SKM-1 treated with dmso at 0.1 percent for 144 hours (cell line): ENCODE results near the gene GAREM2.

Experiments used
- DNase-seq: peaks from one replicate; lab custom pipeline; 2025; ENCODE audit not compliant: unreplicated experiment; lab: John Stamatoyannopoulos, UW

Gene GAREM2

DNA sequence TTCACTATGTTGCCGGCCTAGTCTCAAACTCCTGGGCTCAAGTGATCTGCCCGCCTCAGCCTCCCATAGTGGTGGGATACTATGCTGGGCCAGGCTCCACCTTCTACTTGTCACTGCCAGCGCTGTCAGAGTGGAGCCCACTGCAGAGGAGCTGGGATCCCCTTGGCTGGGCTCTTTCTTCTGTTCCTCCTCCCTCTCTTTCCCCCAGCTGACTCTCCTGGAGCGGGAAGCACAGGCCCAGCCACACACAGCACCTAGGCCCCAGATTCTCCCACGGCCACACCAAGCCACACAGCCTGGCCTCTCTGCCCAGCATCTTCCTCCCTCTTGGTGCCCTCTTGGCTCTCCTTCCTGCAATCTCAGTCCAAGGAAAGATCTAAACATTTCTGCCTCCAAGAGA lies 3.7 kb upstream of the GAREM2 start:
- no peak for DNase-seq

DNA sequence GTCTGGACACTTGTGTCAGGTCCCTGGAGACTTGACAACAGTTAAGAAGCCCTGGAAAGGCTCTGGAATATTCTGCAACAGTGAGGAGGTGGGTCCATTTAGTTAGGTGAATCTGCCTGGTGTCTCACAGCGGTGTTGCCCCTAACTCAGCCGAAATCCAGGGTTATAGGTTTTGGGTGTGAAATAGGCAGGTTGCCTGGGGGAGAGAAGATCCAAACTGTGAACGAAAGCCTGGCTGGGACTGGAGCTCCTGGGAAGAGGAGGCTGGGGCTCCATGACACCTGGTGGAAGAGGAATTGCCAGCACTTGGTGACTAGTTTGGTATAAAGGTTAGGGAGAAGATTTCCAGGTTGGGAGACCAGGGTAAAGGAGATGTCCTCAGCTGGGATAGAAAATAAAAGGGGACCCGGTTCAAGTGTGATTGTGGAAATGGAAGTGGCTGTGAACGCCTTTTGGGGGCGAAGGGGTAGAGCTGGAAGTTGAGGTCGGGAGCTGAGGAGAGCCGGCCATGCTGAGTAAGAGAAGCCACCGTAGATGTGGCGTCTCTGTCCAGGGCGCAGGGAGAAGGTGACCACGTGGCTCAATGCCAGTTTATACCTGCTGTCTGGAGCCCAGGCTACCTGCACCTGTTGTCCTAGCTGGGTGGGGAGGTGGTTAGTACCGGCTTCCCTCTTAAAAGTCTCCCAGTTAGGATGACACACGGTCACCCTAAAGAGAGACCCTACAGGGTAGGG lies 3.0 kb upstream of the GAREM2 start:
- no peak for DNase-seq

DNA sequence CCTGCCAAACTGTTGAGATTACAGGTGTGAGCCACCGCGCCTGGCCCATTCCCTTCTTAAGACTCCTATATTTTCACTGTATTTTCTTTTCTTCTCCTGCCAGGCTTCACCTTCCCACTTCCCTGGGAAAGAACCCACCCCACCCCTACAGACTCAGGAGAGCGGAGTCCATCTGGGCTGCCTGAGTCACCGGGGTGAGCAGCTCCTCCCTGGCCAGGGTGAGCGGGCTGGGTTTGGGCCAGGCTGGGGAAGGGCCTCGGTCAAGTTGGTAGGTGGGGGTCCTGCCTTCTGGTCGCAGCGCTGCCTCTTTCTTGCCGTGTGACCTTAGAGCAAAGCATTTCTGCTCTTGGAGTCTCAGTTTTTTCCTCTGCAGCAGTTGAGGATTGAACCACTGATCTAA lies 2.1 kb upstream of the GAREM2 start:
- DNase-seq: no peak

DNA sequence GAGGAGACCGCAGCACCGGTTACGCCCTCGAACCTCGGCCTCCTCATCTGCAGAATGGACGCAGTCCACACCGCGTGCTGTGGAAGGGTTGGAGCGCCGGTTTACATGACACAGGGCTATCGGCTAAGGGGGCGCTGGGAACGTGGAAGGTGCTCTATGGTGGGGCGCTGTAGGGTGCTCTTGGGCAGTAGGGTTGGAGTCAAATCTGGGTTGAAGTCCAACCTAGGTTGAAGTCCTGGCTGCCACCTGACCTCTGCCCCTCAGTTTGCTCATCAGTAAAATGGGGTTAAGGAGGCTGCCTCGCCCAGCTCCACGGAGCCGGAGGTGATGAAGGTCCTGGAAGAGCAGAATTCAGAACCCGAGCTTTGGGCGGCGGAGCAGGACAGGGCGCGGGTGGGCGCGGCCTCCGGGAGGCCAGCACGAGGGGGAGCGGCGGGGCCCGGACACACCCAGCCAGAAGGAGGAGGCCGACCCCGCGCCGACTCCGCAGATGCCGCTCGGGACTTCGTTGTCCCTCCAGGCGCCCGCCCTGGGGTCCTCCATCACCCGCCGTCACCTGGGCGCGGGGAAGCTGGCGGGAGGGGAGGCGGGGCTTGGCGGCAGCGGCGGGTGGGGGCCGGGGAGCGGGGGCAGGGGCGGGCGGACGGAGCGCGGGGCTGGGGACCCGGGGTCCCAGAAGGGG lies 558 bp upstream of the GAREM2 start:
- no peak for DNase-seq

DNA sequence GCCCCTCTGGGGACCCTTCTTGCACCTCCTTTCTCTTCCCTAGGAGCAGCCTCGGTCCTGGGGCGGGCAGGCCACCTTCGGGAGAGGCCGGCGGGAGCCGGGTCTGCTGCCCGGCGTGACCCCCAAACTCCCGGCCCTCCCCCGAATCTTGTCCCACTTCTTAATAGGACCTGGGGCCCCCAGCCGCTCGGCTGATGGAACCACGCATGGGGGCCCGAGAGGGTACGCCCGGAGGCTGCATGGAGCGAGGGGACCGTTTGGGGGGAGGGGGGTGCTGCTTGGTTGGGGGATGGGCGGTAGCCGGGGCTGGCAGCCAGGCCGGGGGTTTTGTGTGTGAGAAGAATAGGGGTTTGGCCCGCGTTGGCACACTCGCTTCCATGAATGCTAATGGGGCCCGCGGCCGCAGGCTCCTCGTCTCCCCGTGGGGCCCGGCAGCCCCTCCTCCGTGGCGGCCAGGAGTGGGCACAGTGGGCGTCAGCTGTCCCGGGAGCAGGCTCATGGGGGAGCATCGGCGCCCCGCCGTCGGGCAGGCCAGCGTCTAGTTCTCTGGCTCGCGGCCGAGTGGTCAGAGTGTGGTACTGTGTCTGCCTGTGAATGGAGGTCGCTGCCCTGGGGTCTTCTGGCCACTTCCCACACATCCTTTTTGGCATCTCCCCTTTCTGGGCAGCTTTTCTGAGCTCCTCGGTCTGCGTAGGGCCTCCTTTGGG lies 1.0 kb downstream of the GAREM2 start:
- DNase-seq: no peak

DNA sequence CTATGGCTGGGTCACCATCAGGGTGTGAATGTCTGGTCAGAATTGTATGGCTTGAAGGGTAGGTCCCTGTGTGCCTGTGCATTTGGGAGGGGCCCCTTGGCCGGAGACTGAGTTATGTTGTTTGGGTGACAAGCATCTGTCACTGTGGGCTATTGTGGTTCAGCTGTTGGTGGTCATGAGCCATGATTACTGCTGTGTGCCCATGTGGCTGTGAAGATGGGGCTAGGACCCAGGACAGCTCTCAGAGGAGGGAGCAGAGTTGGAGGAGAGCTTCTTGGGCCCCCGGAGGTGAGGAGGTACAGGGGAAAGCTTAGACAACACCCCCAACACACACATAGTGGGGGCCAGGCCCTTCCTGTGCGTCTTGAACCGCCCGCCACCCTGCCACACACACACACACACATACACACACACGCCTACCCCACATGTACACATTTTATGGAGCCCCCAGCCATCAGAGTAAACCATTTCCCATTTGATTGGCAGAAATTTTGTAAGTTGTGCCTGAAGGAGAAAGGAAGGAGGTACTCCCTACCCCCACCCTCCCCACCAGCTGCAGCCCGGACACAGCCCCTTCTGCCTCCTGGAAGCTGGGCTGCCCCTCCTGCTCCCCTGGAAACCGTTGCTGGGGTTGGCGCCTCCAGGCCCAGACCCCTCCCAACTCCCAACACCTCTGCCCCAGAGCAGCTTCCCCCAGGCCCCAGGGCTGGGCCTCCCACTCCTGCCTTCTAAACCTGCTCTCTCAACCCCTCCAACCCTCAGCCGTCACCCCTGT lies 2.0 kb downstream of the GAREM2 start:
- no peak for DNase-seq

DNA sequence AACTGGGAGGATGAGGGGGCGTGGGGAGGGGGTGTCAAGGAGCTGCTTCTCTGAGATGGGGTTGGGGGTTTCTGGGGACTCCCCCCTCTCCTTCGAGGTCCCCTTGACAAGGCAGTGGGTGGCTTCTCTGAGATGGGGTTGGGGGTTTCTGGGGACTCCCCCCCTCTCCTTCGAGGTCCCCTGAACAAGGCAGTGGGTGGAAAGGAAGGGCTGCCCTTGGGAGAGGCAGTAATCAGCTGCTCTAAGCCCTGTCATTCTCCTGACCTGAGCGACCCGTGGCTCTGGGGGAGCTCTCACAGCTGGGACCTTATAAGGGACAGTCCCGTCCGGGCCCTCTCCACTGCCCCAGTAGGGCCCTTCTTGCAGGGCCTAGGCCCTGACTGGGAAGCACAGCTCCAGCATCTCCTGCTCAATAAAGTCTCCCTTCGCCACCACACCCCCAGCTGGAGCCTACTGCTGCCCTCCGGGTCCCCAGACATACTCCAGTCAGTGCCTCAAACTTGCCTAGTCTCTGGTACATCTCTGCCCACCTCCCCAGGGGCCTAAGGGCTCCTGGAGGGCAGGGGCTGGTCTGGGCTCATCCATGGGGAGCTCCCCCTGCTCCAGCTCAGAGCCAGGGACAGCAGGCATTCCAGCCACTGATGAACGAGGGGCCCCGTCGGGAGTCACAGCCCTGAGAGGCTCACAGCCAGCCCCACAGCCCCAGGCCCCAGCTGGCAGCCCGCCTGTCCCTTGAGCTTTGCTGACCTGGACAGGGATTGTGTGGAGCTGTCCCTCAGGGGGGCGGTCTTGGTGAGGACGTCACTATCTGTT lies 2.8 kb downstream of the GAREM2 start:
- no peak for DNase-seq

DNA sequence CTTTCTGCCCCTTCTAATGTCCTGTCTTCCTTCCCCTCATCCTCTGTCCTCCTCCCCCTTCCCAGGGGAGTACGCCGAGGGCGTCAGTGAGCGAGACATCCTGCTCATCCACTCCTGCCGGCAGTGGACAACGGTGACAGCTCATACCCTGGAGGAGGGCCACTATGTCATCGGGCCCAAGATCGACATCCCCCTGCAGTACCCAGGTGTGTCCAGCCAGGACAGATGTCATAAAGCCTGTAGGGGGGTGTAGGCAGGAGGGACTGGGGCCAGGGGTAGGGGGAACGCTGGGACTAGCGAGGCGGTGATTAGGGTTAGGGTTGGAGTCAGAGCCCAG lies 3.4 kb downstream of the GAREM2 start:
- no peak for DNase-seq

DNA sequence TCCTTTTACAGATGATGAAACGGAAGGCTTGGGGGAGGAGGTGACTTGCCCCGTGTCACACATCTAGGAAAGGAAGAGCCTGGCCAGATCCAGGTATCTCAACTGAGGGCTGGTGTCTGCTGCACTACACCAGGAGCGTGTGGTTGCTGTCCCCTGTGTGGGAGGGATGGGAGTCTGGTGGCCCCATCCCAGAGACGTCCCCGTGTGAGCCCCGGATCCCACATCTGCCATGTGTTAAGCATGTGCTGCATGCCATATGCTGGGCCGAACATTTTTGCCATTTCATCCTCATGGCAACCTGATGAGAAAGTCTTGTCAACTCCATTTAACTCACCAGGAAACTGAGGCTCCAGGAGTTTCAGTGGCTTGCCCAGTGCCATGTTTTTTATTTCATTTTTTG lies 4.2 kb downstream of the GAREM2 start:
- DNase-seq: no peak

DNA sequence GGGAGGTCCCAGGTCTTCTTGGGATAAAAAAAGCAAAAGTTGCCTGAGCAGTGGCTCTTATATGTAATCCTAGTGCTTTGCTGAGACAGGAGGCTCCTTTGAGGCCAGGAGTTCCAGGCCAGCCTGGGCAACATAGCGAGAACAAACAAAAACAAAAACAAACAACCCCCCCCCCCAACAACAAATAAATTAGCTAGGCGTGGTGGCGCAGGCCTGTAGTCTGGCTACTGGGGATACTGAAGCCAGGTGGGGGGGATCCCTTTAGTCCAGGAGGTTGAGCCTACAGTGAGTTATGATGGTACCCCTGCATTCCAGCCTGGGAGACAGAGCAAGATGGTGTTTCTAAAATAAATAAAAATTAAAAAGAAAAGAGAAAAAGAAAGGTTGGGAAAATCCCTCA lies 5.4 kb downstream of the GAREM2 start:
- no peak for DNase-seq

DNA sequence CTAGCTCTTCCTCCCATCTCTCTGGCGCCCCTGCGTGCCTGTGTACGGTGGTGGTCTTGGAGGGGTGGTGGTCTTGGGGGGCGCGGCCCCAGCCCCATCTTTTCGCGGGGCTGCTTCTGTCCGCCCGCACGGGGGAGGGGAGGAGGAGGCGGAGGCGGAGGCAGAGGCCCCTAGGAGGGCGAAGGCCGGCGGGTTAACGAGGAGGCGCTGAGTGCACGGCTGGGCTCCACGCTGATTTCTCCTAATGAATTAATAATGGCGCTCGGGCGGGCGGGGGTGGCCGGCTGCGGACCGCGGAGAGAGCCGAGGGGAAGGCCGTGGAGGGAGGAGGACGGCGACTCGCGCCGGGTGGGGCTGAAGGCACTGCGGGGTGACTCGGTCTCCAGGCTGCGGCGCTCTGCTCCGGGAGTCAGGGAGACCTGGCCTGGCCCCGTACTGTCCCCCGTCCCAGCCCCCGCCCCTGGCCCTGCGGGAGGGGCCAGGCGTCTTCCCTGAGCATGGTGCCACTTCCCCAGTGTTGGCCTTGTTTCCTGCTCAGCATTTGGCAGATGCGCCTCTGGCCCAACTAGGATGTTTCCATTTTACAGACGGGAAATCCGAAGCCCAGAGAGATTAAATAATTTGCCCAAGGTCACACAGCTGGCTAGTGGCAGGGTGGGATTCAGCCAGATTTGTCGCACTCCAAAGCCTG lies 6.0 kb downstream of the GAREM2 start:
- peak; percentile 20 for DNase-seq

DNA sequence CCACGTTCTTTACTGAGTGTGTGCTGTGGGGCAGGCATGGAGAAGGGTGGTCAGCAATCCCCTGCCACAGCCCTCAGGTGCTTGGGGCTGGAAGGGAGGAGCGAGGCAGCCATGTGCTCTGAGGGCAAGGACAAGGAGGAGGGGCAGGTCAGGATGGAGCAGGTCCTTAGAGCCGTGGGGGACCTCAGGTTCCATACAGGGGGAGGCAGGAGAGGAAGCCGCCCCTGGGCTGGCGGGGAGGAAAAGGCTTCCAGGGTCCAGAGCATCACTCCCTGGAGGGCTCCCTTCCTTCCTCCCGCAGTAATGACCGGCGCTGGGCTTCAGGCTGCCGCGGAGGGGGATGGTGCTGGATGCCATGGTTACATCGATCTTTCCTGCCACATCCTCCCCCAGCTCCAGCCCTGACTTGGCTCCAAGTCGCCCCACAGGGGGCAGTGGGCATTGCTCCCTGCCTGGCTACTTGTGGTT lies 6.6 kb downstream of the GAREM2 start:
- no peak for DNase-seq

DNA sequence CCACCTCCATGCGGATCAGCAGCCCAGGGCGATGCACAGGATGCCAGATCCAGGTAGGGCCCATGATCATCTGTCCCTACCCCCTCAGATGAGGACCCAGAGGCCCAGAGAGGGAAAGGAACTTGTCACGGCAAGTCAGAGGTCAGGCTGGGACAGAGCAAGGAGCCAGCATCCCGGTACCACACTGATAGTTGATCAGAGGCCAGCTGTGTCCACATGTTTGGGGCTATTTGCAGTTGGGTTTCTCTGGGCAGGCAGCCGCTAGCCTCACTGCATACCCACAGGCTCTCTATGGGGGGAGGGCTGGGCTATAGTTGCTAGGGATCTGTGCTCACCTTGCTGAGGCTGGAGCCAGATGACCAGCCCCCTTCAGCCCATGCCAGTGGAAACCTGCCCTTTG lies 9.6 kb downstream of the GAREM2 start:
- DNase-seq: no peak

DNA sequence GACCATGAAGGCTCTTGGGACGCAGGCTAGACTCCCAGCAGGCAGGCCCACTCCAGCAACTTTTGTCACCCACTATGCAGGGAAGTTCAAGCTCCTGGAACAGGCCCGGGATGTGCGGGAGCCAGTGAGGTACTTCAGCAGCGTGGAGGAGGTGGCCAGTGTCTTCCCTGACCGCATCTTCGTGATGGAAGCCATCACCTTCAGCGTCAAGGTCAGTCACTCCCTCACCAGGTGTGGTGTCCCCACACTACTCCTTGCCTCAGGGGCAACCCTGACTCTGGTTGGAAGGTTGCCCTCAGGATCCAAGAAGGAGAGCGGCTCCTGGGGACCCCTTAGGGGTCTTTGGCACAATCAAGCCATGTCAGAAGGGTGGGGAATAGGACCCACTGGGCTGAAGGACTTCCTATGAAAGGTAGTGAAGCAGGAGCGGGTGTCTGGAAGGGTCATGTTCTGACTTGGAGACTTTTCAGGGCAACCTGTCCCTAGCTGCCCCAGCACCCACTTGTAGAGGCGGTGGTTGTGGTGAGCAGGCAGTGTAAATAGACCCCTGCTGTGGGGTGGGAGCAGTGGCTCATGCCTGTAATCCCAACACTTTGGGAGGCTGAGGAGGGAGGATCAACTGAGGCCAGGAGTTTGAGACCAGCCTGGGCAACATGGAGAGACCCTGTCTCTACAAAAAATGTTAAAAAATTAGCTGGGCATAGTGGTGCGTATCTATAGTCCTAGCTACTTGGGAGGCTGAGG lies 10.2 kb downstream of the GAREM2 start:
- DNase-seq: no peak

DNA sequence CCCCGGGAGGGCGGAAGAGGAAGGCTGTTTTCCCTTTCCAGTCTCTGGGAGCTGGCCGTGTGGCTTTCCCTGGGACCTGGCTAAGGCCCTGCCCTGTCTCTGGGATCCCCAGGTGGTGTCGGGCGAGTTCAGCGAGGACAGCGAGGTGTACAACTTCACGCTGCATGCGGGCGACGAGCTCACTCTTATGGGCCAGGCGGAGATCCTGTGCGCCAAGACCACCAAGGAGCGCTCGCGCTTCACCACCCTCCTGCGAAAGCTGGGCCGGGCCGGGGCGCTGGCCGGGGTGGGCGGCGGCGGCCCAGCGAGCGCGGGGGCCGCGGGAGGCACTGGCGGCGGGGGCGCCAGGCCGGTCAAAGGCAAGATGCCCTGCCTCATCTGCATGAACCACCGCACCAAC lies 11.2 kb downstream of the GAREM2 start:
- DNase-seq: no peak

DNA sequence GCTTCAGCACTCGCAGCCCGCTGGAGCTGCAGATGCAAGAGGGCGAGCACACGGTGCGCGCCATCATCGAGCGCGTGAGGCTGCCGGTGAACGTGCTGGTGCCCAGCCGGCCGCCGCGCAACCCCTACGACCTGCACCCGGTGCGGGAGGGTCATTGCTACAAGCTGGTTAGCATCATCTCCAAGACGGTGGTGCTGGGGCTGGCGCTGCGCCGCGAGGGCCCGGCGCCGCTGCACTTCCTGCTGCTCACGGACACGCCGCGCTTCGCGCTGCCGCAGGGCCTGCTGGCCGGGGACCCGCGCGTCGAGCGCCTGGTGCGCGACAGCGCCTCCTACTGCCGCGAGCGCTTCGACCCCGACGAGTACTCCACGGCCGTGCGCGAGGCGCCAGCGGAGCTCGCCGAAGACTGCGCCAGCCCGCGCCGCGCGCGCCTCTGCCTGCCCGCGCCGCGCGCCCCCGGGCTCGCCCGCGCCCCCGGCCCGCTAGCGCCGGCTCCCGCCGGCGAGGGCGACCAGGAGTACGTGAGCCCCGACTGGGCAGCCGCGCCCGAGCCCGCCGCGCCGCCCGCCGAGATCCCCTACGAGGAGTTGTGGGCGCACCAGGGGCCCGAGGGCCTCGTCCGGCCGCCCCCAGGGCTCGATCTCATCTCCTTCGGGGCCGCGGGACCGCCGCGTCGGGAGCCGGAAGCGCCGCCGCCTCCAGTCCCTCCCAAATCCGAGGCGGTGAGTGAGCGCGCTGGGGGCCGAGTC lies 11.8 kb downstream of the GAREM2 start:
- DNase-seq: peak; percentile 84

DNA sequence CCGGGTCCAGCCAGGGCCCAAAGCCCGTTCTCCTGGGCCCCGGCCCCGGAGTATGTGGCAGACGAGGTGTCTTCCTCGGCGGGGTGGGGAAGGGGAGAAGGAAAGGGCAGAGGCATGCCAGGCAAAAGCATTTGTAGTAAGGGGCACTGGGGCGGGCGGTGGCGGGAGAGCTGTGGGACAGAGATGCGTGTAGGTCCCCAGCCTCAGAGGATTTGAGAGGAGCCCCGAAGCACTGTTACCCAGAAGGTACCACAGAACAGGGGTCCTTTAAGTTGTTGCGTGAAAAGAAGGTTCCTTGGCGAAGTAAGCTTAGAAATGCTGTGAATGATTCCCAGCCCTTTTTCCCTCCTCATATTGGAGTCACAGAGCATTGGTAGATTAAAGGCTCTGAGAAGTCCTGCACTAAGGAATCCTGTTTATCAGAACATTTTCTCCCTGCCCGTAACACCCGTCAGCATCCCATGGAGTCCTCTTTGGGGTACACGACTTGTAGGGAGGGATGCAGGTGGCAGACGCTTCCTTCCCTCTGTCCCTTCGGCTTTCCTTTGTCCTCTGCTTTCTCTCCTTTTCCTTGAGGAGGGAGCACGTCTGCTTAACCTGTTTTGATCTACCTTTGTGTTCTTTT lies 12.5 kb downstream of the GAREM2 start:
- no peak for DNase-seq
